Heart right ventricle (tissue), 16 donors: Measurements from ENCODE around the gene AKR1B1. TPM values are rescaled to one million over a fixed set of nuclear protein-coding genes. Genes with fewer than 3 reads are reported as not detected.

Experiments used
- ATAC-seq, 8 donors: fragments of 200-7000 bp; cut with Tn5 transposase; one replicate each; pipeline ENCODE4 v1.9.1; 2020; ENCODE audit warnings: mild to moderate bottlenecking in 8 of 8, moderate library complexity in 8 of 8, moderate number of reproducible peaks in 1 of 8
- DNase-seq, 2 donors: peaks; one replicate each; pipeline ENCODE4 v3.0.0-alpha.2; 2020
- H3K27ac ChIP-seq, 10 donors: fragments of 200-600 bp; sonication (generic) in 2 of 10; one replicate each; pipeline versions ENCODE4 v1.5.0 to v1.8.0; 2020 to 2022; ENCODE audit warnings: mild to moderate bottlenecking in 3 of 10
- H3K27me3 ChIP-seq, 7 donors: fragments of 200-600 bp; one replicate each; pipeline ENCODE4 v1.8.0; 2021 to 2022; ENCODE audit warnings: mild to moderate bottlenecking in 2 of 7
- H3K36me3 ChIP-seq, 9 donors: fragments of 200-600 bp; sonication (generic) in 1 of 9; one replicate each; pipeline versions ENCODE4 v1.5.0 to v1.8.0; 2020 to 2022; ENCODE audit warnings: mild to moderate bottlenecking in 2 of 9
- H3K4me1 ChIP-seq, 9 donors: fragments of 200-600 bp; sonication (generic) in 1 of 9; one replicate each; pipeline versions ENCODE4 v1.5.0 to v1.8.0; 2020 to 2022; ENCODE audit warnings: mild to moderate bottlenecking in 4 of 9
- H3K4me3 ChIP-seq, 10 donors: fragments of 200-600 bp; sonication (generic) in 2 of 10; one replicate each; pipeline versions ENCODE4 v1.5.0 to v1.8.0; 2020 to 2022; ENCODE audit warnings: mild to moderate bottlenecking in 7 of 10, moderate library complexity in 2 of 10
- H3K9me3 ChIP-seq, 11 donors: fragments of 200-600 bp in 10 of 11; sonication (generic) in 2 of 11; one replicate each; pipeline versions ENCODE4 v1.5.0 to v1.8.0; 2013 to 2022; ENCODE audit warnings: mild to moderate bottlenecking in 2 of 11, control low read depth in 1 of 11, moderate library complexity in 1 of 11
- CTCF ChIP-seq, 9 donors: fragments of 200-600 bp; sonication (generic) in 2 of 9; IDR thresholded peaks; one replicate each; pipeline versions ENCODE4 v1.5.0 to v1.8.0; 2021 to 2022; ENCODE audit warnings: antibody characterized with exemption in 9 of 9, mild to moderate bottlenecking in 5 of 9, moderate library complexity in 1 of 9
- WGBS, 2 donors: extraction: QIAGEN DNeasy Blood & Tissue Kit; methylation state at CpG; one replicate each; pipeline ENCODE4 v1.1.7; 2013; ENCODE audit warnings: inconsistent platforms in 1 of 2; 5-methylcytosine and 5-hydroxymethylcytosine counted together
- intact Hi-C, 10 donors: fragments of 100-400 bp; cut with DNase I; formaldehyde crosslinking; loops; one replicate each; pipeline versions ENCODE4 v1.11.1 to v1.14.2; 2022
- polyA plus RNA-seq, 2 donors: library from polyadenylated mRNA; stranded (reverse); fragments of 200-250 nt; gene quantifications; one replicate each; pipeline ENCODE4 v1.2.3, GENCODE V29; 2013
- total RNA-seq, 10 donors: library from RNA; stranded (reverse); fragmentation: NEBNext Ultra II Directional in 3 of 10; extraction: Animal tissue kit (Norgen Biotek cat#: 25700) in 3 of 10; gene quantifications; one replicate each; pipeline versions ENCODE4 v1.2.1 to v1.2.4, GENCODE V29; 2021 to 2023
- donor health status: Arrhythmogenic right ventricular cardiomyopathy.
- donor health status: ischemic (EF 13 %, LVEDD 7.1; RV severe dilation, severe dysfunction).
- donor health status: healthy with polysubstance abuse.
- donor health status: DM: no; HTN: yes; CAD: no.
- donor health status: DM: no; HTN: no; CAD: no.
- donor health status: ischemic (EF 25% LVEDD 6.9; RV normal size, moderate dysfunction).
- donor health status: ischemic (EF 25% LVEDD 5.7; RV mildly dilated, moderate dysfunction).
- donor health status: healthy.
- donor health status: DM: yes; HTN: yes; CAD: no.
- donor health status: Ischemic cardiomyopathy.
- donor health status: ischemic (EF 35%, LVEDD 5.7; RV mildly dilated, moderate dysfunction).
- donor health status: nonischemic (EF 11% LVEDD 7.7; RV severe dilation, severe dysfunction).
- donor health status: DM: yes; HTN: yes; CAD: no.
- donor health status: PGD.
- donor health status: ischemic (EF 29% LVEDD 5.4; RV normal size, mild dysfunction).
- donor health status: nonischemic (EF 23%, LVEDD 6.1; RV moderate dilation, normal function).

AKR1B1 gene
- total and polyA plus RNA-seq, 12 donors: 96.6 to 317 (median 181) TPM

GRCh38 chr7:134448356-134449229, 10.3 kb downstream of the AKR1B1 start:
- no peaks in the 10 kb centered on the region for H3K9me3 ChIP-seq
- DNase-seq: no peak
- intact Hi-C loops: no loop called here
- H3K4me3 ChIP-seq: no peak overlapping the region
- H3K27ac ChIP-seq: peak overlapping the region in 1 of 10 donors; percentile 38
- no peak for TF ChIP-seq CTCF (IDR thresholded peaks at IDR 0.05)
- ATAC-seq: no peak
- peaks cover 11 to 81% (median 49%) of the 10 kb centered on the region in 9 donors for H3K36me3 ChIP-seq
- H3K4me1 ChIP-seq: peaks cover 21 to 66% (median 44%) of the 10 kb centered on the region in 9 donors
- no peaks in the 10 kb centered on the region for H3K27me3 ChIP-seq
- 68 to 71% methylated on average over 11 of the region's 11 CpGs for WGBS, 2 donors

- Histone ChIP-seq H3K27ac (no peak overlapping the region), H3K4me1 (peaks cover 8 to 60% (median 32%) of the 10 kb centered on the region in 9 donors), H3K27me3 (no peaks in the 10 kb centered on the region), H3K36me3 (peaks cover 11 to 93% (median 61%) of the 10 kb centered on the region in 9 donors), H3K4me3 (no peak overlapping the region), H3K9me3 (no peaks in the 10 kb centered on the region)
- no peak for TF ChIP-seq CTCF (IDR thresholded peaks at IDR 0.05)
- 90 to 94% methylated on average over 9 of the region's 9 CpGs for WGBS, 2 donors
- no peak for DNase-seq
- intact Hi-C loops: no loop called here
- no peak for ATAC-seq
Measured at GRCh38 chr7:134447383-134447782, 11.5 kb downstream of the AKR1B1 start.

- WGBS, 2 donors: 95% methylated on average over 10 of the region's 10 CpGs
- ATAC-seq (no peak), DNase-seq (no peak)
- Histone ChIP-seq H3K27me3 (no peaks in the 10 kb centered on the region), H3K36me3 (peaks cover 11 to 98% (median 66%) of the 10 kb centered on the region in 9 donors), H3K27ac (no peak overlapping the region), H3K9me3 (no peaks in the 10 kb centered on the region), H3K4me1 (peaks cover 7 to 55% (median 28%) of the 10 kb centered on the region in 9 donors), H3K4me3 (no peak overlapping the region)
- no peak for TF ChIP-seq CTCF (IDR thresholded peaks at IDR 0.05)
- intact Hi-C loops: no loop called here
Measured at GRCh38 chr7:134446923-134447322, 12.0 kb downstream of the AKR1B1 start.

GRCh38 chr7:134446446-134446845, 12.5 kb downstream of the AKR1B1 start:
- H3K27me3 ChIP-seq: no peaks in the 10 kb centered on the region
- H3K4me1 ChIP-seq: peaks cover 7 to 51% (median 23%) of the 10 kb centered on the region in 9 donors
- DNase-seq: no peak
- no peak for TF ChIP-seq CTCF (IDR thresholded peaks at IDR 0.05)
- no peak overlapping the region for H3K4me3 ChIP-seq
- WGBS, 2 donors: 89 to 93% methylated on average over 9 of the region's 9 CpGs
- intact Hi-C loops: no loop called here
- no peaks in the 10 kb centered on the region for H3K9me3 ChIP-seq
- no peak for ATAC-seq
- H3K27ac ChIP-seq: no peak overlapping the region
- H3K36me3 ChIP-seq: peaks cover 11 to 100% (median 70%) of the 10 kb centered on the region in 9 donors
